Activated CD8-positive, alpha-beta T cell treated with anti-CD3 and anti-CD28 coated beads, Interleukin-2, amount 10 ng/mL, durations not matched to agents 7 days and 5 days (primary cell): ENCODE measurements around the gene ARHGAP8. TPM values are rescaled to one million over a fixed set of nuclear protein-coding genes. Genes with fewer than 3 reads are reported as not detected.

Experiments
- ATAC-seq: fragments of 150-1000 bp; cut with Tn5 transposase; one replicate; pipeline ENCODE4 v1.10.0; 2021; ENCODE audit warnings: moderate library complexity
- CTCF ChIA-PET: fragments of 350-600 bp; sonication (Branson Sonifier 250); formaldehyde crosslinking; loops from one replicate; lab custom pipeline; 2021; ENCODE audit warnings: antibody characterized with exemption; lab: Charles Lee
- POLR2A ChIA-PET: fragments of 350-600 bp; sonication (Branson Sonifier 250); formaldehyde crosslinking; loops from one replicate; lab custom pipeline; 2021; ENCODE audit warnings: antibody characterized with exemption; lab: Charles Lee
- DNase-seq: peaks from one replicate; pipeline ENCODE4 v3.0.0-alpha.2; 2020
- H3K27ac Mint-ChIP-seq: one replicate; pipeline ENCODE4 v1.8.0; 2021; ENCODE audit warnings: mild to moderate bottlenecking, mixed read lengths
- H3K27me3 Mint-ChIP-seq: one replicate; pipeline ENCODE4 v1.8.0; 2021; ENCODE audit warnings: low read depth, mixed read lengths
- H3K36me3 Mint-ChIP-seq: one replicate; pipeline ENCODE4 v1.8.0; 2021; ENCODE audit warnings: low read depth, mixed read lengths
- H3K4me1 Mint-ChIP-seq: one replicate; pipeline ENCODE4 v1.8.0; 2021; ENCODE audit warnings: low read depth, mixed read lengths
- H3K4me3 Mint-ChIP-seq: one replicate; pipeline ENCODE4 v1.8.0; 2021; ENCODE audit warnings: mild to moderate bottlenecking, mixed read lengths
- H3K9me3 Mint-ChIP-seq: one replicate; pipeline ENCODE4 v1.8.0; 2022; ENCODE audit warnings: mixed read lengths; ENCODE audit not compliant: insufficient read depth
- total RNA-seq, 2 experiments: library from RNA; stranded (reverse); gene quantifications; one replicate each; pipeline ENCODE4 v1.2.3, GENCODE V29; 2021

The ARHGAP8 gene
- total RNA-seq, 2 experiments from 2014 or later, result 0.39 to 1.2 TPM

- H3K4me1 Mint-ChIP-seq, result no peaks in the 10 kb centered on the region
- H3K4me3 Mint-ChIP-seq, result no peak overlapping the region
- POLR2A ChIA-PET, result no interaction called here
- CTCF ChIA-PET, result no interaction called here
- peaks cover 2% of the 10 kb centered on the region for H3K27me3 Mint-ChIP-seq
- DNase-seq (no peak), ATAC-seq (no peak)
- H3K36me3 Mint-ChIP-seq, result no peaks in the 10 kb centered on the region
- no peaks in the 10 kb centered on the region for H3K9me3 Mint-ChIP-seq
- no peak overlapping the region for H3K27ac Mint-ChIP-seq
Measured at GRCh38 chr22:44881624-44882023, 129.2 kb downstream of the ARHGAP8 start.

DNA sequence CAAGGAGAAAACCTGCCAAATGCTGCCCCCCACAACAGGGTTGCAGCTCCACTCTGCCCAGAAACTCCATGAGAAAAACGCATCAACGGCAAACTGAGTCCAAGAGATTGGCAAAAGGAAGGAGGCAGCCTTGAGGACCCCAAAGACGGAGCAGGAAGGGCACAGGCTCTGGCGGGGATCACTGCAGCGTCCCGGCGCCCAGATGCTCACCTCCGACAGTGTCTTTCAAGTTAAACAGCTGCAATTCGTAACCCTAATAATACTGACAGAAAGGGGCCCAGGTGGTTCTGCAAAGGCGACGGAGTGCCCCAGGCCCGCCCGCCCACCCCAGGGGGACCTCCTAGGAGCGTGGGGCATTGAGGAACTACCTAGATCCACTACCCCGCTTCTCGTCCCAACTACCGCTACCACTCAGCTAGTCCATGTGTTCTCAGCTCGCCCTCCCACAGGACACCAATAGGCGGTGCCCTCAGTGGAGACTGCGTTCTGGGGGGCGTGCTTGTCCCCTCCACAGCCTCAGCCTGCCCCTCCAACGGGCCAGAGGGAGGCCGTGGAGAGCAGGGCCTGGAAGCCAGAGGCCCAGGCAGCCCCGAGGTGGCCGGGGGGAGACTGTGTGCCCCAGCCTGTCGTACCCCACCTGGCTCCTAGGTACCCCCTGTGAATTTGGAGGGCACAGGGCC, 130.0 kb downstream of the ARHGAP8 start:
- no peaks in the 10 kb centered on the region for H3K27me3 Mint-ChIP-seq
- H3K4me1 Mint-ChIP-seq, result no peaks in the 10 kb centered on the region
- ATAC-seq (no peak), DNase-seq (no peak)
- ChIA-PET POLR2A (no interaction called here), CTCF (no interaction called here)
- H3K9me3 Mint-ChIP-seq, result no peaks in the 10 kb centered on the region
- no peak overlapping the region for H3K27ac Mint-ChIP-seq
- H3K4me3 Mint-ChIP-seq, result no peak overlapping the region
- H3K36me3 Mint-ChIP-seq, result no peaks in the 10 kb centered on the region

GRCh38 chr22:44883011-44883421, 130.6 kb downstream of the ARHGAP8 start:
- DNase-seq (no peak), ATAC-seq (no peak)
- Mint-ChIP-seq H3K27ac (no peak overlapping the region), H3K36me3 (no peaks in the 10 kb centered on the region), H3K4me1 (no peaks in the 10 kb centered on the region), H3K27me3 (no peaks in the 10 kb centered on the region), H3K4me3 (no peak overlapping the region), H3K9me3 (no peaks in the 10 kb centered on the region)
- ChIA-PET POLR2A (no interaction called here), CTCF (no interaction called here)

DNA sequence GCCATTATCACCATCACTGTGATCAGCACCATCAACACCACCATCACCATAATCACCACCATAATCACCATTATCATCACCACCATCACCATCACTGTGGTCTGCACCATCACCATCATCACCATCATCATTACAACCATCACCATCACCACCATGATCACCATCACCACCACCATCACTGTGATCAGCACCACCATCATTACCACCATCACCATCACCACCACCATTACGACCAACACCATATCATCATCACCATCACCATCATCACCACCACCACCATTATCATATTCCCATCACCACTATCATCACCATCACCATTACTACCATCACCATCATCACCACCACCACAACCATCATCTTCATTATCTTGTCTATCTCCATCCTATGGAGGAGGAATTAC, 132.2 kb downstream of the ARHGAP8 start:
- no peak for DNase-seq
- H3K9me3 Mint-ChIP-seq, result no peaks in the 10 kb centered on the region
- no peaks in the 10 kb centered on the region for H3K27me3 Mint-ChIP-seq
- H3K27ac Mint-ChIP-seq, result no peak overlapping the region
- no peak for ATAC-seq
- no peaks in the 10 kb centered on the region for H3K36me3 Mint-ChIP-seq
- no peak overlapping the region for H3K4me3 Mint-ChIP-seq
- no peaks in the 10 kb centered on the region for H3K4me1 Mint-ChIP-seq
- ChIA-PET POLR2A (no interaction called here), CTCF (no interaction called here)

- no peaks in the 10 kb centered on the region for H3K4me1 Mint-ChIP-seq
- no peaks in the 10 kb centered on the region for H3K9me3 Mint-ChIP-seq
- H3K4me3 Mint-ChIP-seq, result no peak overlapping the region
- H3K27ac Mint-ChIP-seq, result no peak overlapping the region
- no peaks in the 10 kb centered on the region for H3K36me3 Mint-ChIP-seq
- no peaks in the 10 kb centered on the region for H3K27me3 Mint-ChIP-seq
- DNase-seq, result no peak
- no peak for ATAC-seq
- ChIA-PET CTCF (no interaction called here), POLR2A (no interaction called here)
Measured at GRCh38 chr22:44884968-44885805, 132.8 kb downstream of the ARHGAP8 start.

GRCh38 chr22:44885806-44886360, 133.5 kb downstream of the ARHGAP8 start:
- DNase-seq (no peak), ATAC-seq (no peak)
- H3K4me1 Mint-ChIP-seq, result no peaks in the 10 kb centered on the region
- CTCF ChIA-PET, result interaction anchor here (0.5 kb wide), 1 partner anchor 335 kb away, joined by 3 read pairs; no protein-coding TSS in a partner anchor
- H3K36me3 Mint-ChIP-seq, result no peaks in the 10 kb centered on the region
- no peak overlapping the region for H3K27ac Mint-ChIP-seq
- no peaks in the 10 kb centered on the region for H3K9me3 Mint-ChIP-seq
- H3K27me3 Mint-ChIP-seq, result no peaks in the 10 kb centered on the region
- POLR2A ChIA-PET, result interaction anchor here (0.6 kb wide), 1 partner anchor 41 kb away, joined by 3 read pairs; no protein-coding TSS in a partner anchor
- no peak overlapping the region for H3K4me3 Mint-ChIP-seq

- ATAC-seq (no peak), DNase-seq (no peak)
- H3K4me1 Mint-ChIP-seq, result no peaks in the 10 kb centered on the region
- no peaks in the 10 kb centered on the region for H3K9me3 Mint-ChIP-seq
- H3K4me3 Mint-ChIP-seq, result no peak overlapping the region
- H3K27me3 Mint-ChIP-seq, result no peaks in the 10 kb centered on the region
- POLR2A ChIA-PET, result no interaction called here
- H3K36me3 Mint-ChIP-seq, result no peaks in the 10 kb centered on the region
- no peak overlapping the region for H3K27ac Mint-ChIP-seq
- CTCF ChIA-PET, result no interaction called here
Measured at GRCh38 chr22:44887941-44888366, 135.6 kb downstream of the ARHGAP8 start.

GRCh38 chr22:44888491-44889254, 136.3 kb downstream of the ARHGAP8 start:
- ATAC-seq (no peak), DNase-seq (no peak)
- ChIA-PET POLR2A (no interaction called here), CTCF (no interaction called here)
- Mint-ChIP-seq H3K4me1 (no peaks in the 10 kb centered on the region), H3K27ac (no peak overlapping the region), H3K9me3 (no peaks in the 10 kb centered on the region), H3K4me3 (no peak overlapping the region), H3K27me3 (no peaks in the 10 kb centered on the region), H3K36me3 (no peaks in the 10 kb centered on the region)

DNA sequence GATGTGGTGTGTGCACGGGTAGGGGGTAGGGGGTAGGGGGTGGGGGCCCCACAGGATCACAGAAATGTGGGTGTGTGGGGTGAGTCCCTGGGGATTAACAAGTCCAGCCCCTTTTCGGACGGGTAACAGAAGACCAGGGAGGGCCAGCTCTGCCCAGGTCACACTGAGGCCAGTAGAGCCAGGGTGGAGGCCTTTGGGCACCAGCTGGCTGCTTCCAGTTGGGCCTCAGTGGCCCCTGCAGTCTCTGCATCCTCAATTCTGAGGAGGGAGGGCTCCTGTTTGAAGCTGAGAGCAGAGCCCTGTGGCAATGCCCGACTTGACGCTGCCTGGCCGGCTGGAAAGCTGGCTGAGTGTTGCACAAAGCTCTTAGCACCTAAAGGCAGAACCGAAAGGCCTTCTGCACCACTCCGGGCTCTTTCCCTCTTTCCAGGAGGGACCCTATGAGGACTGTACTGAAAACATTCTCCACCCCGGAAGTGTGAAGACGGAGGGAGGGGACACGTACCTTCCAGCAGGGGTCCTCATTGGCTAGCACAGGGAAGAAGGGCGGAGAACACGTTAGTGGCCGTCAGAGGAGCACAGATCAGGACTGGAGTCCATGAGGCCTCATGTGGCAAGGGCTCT, 137.0 kb downstream of the ARHGAP8 start:
- no peak overlapping the region for H3K27ac Mint-ChIP-seq
- no peak overlapping the region for H3K4me3 Mint-ChIP-seq
- ATAC-seq (no peak), DNase-seq (no peak)
- H3K36me3 Mint-ChIP-seq, result no peaks in the 10 kb centered on the region
- ChIA-PET POLR2A (no interaction called here), CTCF (no interaction called here)
- H3K9me3 Mint-ChIP-seq, result no peaks in the 10 kb centered on the region
- no peaks in the 10 kb centered on the region for H3K4me1 Mint-ChIP-seq
- no peaks in the 10 kb centered on the region for H3K27me3 Mint-ChIP-seq

DNA sequence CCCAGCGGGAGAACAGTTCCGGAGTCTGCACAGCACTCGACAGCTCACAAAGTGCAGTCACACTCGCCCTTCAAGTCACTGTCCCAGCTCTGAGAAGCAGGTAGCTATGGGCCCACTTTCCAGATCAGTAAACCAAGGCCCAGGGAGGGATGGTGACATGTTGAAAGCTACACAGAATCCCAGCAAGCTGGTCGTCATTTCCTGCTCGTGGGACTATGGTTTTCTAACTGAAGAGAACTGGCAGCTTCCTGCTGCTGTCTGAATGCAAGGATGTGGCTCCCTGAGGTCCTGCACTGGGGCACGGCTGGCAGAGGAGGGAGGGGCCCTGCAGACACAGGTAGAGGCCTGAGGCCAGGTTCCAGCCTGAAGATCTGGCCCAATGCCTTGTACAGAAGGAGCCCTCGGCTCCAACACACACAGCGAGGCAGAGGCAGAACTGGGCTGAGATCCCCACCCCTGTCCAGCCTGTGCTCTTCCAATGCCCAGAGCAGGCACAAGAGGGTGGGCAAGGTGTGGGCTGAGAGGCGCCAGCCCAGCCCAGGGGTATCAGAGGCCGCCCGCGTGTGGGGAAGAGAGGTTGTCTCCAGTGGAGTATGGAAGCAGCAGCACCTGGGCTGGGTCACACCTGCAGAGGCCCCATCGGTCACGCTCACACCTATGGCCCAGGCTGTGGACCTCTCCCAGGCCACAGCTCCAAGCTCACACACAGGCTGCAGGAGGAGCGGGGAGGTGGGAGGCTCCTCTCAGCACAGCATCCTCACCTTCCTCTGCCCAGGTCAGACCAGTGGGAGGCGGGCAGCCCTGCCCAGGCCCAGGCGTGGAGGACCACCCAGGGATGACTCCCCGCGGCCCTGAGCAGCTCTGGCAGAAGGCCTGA, 138.3 kb downstream of the ARHGAP8 start:
- CTCF ChIA-PET, result no interaction called here
- no peak for DNase-seq
- no peak for ATAC-seq

GRCh38 chr22:44891293-44891747, 138.9 kb downstream of the ARHGAP8 start:
- Mint-ChIP-seq H3K27ac (no peak overlapping the region), H3K36me3 (no peaks in the 10 kb centered on the region), H3K4me1 (no peaks in the 10 kb centered on the region), H3K4me3 (no peak overlapping the region), H3K27me3 (no peaks in the 10 kb centered on the region), H3K9me3 (no peaks in the 10 kb centered on the region)
- CTCF ChIA-PET, result no interaction called here
- ATAC-seq (no peak), DNase-seq (no peak)
- POLR2A ChIA-PET, result no interaction called here

More for the DNA sequence above, 138.3 kb downstream of the ARHGAP8 start:
- Mint-ChIP-seq H3K4me1 (no peaks in the 10 kb centered on the region), H3K27me3 (no peaks in the 10 kb centered on the region), H3K9me3 (no peaks in the 10 kb centered on the region), H3K27ac (no peak overlapping the region), H3K36me3 (no peaks in the 10 kb centered on the region), H3K4me3 (no peak overlapping the region)
- POLR2A ChIA-PET, result no interaction called here
